Spleen (tissue), 11 donors: Measurements from ENCODE around the gene WNK2. TPM values are rescaled to one million over a fixed set of nuclear protein-coding genes. Genes with fewer than 3 reads are reported as not detected.

Experiments
- DNase-seq: peaks from one replicate; pipeline ENCODE4 v3.0.0-alpha.2; 2020
- H3K27ac ChIP-seq, 8 donors: fragments of 200-600 bp; sonication (generic) in 7 of 8; 1 replicate in 4 of 8; 2 replicates in 4 of 8; pipeline versions ENCODE4 v1.5.0 to v1.8.0; 2016 to 2021; ENCODE audit warnings: inconsistent platforms in 4 of 8, mild to moderate bottlenecking in 4 of 8, moderate library complexity in 1 of 8
- H3K27me3 ChIP-seq, 7 donors: fragments of 200-600 bp; sonication (generic) in 6 of 7; replicated peaks in 1 of 7; 1 replicate in 4 of 7; 2 replicates in 3 of 7; pipeline versions ENCODE4 v1.5.0 to v1.8.0; 2016 to 2021; ENCODE audit warnings: inconsistent platforms in 3 of 7, mild to moderate bottlenecking in 1 of 7
- H3K36me3 ChIP-seq, 6 donors: fragments of 200-600 bp; sonication (generic) in 5 of 6; 1 replicate in 4 of 6; 2 replicates in 2 of 6; pipeline versions ENCODE4 v1.5.0 to v1.8.0; 2016 to 2021; ENCODE audit warnings: inconsistent platforms in 2 of 6
- H3K4me1 ChIP-seq, 6 donors: fragments of 200-600 bp; sonication (generic) in 5 of 6; 1 replicate in 3 of 6; 2 replicates in 3 of 6; pipeline versions ENCODE4 v1.5.0 to v1.8.0; 2016 to 2021; ENCODE audit warnings: inconsistent platforms in 3 of 6
- H3K4me3 ChIP-seq, 8 donors: fragments of 200-600 bp; sonication (generic) in 7 of 8; 1 replicate in 4 of 8; 2 replicates in 4 of 8; pipeline versions ENCODE4 v1.5.0 to v1.8.0; 2016 to 2021; ENCODE audit warnings: inconsistent platforms in 4 of 8, mild to moderate bottlenecking in 4 of 8, moderate library complexity in 2 of 8
- H3K9me3 ChIP-seq, 8 donors: fragments of 200-600 bp; sonication (generic) in 7 of 8; 1 replicate in 4 of 8; 2 replicates in 4 of 8; pipeline versions ENCODE4 v1.5.0 to v1.8.0; 2016 to 2021; ENCODE audit warnings: inconsistent platforms in 4 of 8
- POLR2A ChIP-seq, 3 donors: fragments of 450-650 bp; IDR thresholded peaks; one replicate each; pipeline ENCODE4 v1.5.1; 2017; ENCODE audit warnings: antibody characterized with exemption in 3 of 3, mild to moderate bottlenecking in 1 of 3
- POLR2AphosphoS5 ChIP-seq, 3 donors: sonication (generic); formaldehyde crosslinking; IDR thresholded peaks; one replicate each; pipeline ENCODE4 v1.5.1; 2017; ENCODE audit warnings: antibody characterized with exemption in 3 of 3
- WGBS, 5 donors: extraction: QIAGEN DNeasy Blood & Tissue Kit in 3 of 5; methylation state at CpG; one replicate each; pipeline versions ENCODE4 v1.1.5 to v1.1.7; 2013 to 2018; 5-methylcytosine and 5-hydroxymethylcytosine counted together
- intact Hi-C: fragments of 100-400 bp; cut with DNase I; formaldehyde crosslinking; loops from one replicate; pipeline ENCODE4 v1.15.0; 2023; ENCODE audit warnings: low total_unique reads
- polyA plus RNA-seq, 3 donors: library from polyadenylated mRNA; stranded (reverse); fragments of 200-250 nt; gene quantifications; one replicate each; pipeline ENCODE4 v1.2.1, GENCODE V29; 2013
- total RNA-seq, 7 donors: library from RNA; depleted of rRNA in 3 of 7; stranded (reverse); fragments of >200 nt in 3 of 7; fragmentation: NEBNext Ultra II Directional in 4 of 7; extraction: Animal tissue kit (Norgen Biotek cat#: 25700) in 4 of 7; gene quantifications; one replicate each; pipeline versions ENCODE4 v1.1.0 to v1.2.1, GENCODE V29; 2016 to 2021
- TF ChIP-seq, protein P1 (sequence below), 11 experiments: fragments of 200-600 bp in 7 of 11; fragments of 450-650 bp in 4 of 11; sonication (generic) in 4 of 11; IDR thresholded peaks in 8 of 11; conservative IDR thresholded peaks in 3 of 11; 1 replicate in 7 of 11; 2 replicates in 4 of 11; pipeline versions ENCODE4 v1.4.0 to v1.8.0; 2016 to 2021; ENCODE audit warnings: antibody characterized with exemption in 11 of 11, inconsistent platforms in 4 of 11, mild to moderate bottlenecking in 1 of 11
- donor health status: healthy with polysubstance abuse.
- donor health status: DM: no; HTN: no; CAD: no; lungs with moderate emphysema.
- donor health status: DM: no; HTN: no; CAD: no.
- donor health status: Bipolar disorder and iron deficiency.
- donor health status: healthy.
- donor health status: DM: no; HTN: no; CAD: no.
- donor health status: DM: yes; HTN: yes; CAD: no.

WNK2 gene
- total and polyA plus RNA-seq, 10 donors: 1.8 to 20.0 (median 7.3) TPM

DNA sequence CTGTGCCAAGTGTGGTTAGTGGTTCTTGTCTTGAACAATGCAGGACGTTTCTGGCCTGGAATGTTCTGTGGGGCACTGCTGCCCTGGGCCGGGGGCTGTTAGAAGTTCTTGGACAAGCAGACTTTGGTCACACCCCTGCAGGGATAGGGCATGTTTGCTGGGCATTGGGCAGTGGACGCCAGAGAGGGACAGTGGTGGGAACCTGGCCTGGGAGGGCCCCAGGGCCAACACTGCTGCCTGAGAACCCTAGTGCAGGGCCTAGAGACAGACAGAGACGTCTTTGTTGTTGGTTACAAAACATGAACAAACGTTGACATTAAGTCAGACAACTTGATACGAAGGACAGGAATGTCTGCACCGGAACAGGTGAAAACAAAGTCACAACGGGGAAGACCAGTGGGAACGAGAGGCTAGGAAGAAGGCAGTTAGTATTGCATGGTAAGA, 57.0 kb downstream of the WNK2 start:
- no peak for DNase-seq
- H3K36me3 ChIP-seq: peaks cover 0 to 8% (median 0%) of the 10 kb centered on the region in 6 donors
- peaks cover 0 to 6% (median 0%) of the 10 kb centered on the region in 8 donors for H3K9me3 ChIP-seq
- H3K4me3 ChIP-seq: no peak overlapping the region
- no peak overlapping the region for H3K27ac ChIP-seq
- TF ChIP-seq, protein P1, sequence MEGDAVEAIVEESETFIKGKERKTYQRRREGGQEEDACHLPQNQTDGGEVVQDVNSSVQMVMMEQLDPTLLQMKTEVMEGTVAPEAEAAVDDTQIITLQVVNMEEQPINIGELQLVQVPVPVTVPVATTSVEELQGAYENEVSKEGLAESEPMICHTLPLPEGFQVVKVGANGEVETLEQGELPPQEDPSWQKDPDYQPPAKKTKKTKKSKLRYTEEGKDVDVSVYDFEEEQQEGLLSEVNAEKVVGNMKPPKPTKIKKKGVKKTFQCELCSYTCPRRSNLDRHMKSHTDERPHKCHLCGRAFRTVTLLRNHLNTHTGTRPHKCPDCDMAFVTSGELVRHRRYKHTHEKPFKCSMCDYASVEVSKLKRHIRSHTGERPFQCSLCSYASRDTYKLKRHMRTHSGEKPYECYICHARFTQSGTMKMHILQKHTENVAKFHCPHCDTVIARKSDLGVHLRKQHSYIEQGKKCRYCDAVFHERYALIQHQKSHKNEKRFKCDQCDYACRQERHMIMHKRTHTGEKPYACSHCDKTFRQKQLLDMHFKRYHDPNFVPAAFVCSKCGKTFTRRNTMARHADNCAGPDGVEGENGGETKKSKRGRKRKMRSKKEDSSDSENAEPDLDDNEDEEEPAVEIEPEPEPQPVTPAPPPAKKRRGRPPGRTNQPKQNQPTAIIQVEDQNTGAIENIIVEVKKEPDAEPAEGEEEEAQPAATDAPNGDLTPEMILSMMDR (IDR thresholded peaks at IDR 0.05 in 8 of 11, conservative IDR thresholded peaks at IDR 0.05 in 3 of 11): no peak
- peaks cover 0 to 14% (median 0%) of the 10 kb centered on the region in 6 donors for H3K4me1 ChIP-seq
- 77 to 85% (median 83%) methylated on average over 9 of the region's 9 CpGs for WGBS, 5 donors
- no peaks in the 10 kb centered on the region for H3K27me3 ChIP-seq
- intact Hi-C loops: no loop called here

DNA sequence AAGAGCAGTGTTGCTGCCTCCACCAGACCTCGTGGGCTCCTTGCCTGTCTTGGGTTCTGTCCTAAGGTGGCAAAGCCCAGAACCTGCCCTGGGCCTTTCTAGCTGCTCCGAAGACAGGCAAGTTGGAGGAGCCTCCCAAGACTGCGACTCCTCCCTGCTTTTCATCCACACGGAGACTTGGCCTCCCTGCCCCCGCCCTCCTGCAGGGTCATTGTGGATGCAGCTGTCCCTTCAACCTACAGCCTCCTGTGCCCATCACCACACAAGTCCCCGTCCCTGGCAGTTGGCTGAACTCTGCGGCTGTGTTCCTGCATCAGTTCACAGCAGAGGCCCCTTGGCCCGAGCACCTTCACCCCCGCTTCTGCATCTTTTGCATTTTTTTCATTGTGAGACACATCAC, 59.2 kb downstream of the WNK2 start:
- WGBS, 5 donors: 83 to 93% (median 91%) methylated on average over 7 to 9 of the region's 9 CpGs
- intact Hi-C loops: no loop called here
- DNase-seq: no peak
- Histone ChIP-seq H3K4me1 (peaks cover 0 to 9% (median 0%) of the 10 kb centered on the region in 6 donors), H3K27me3 (no peaks in the 10 kb centered on the region), H3K9me3 (no peaks in the 10 kb centered on the region), H3K4me3 (no peak overlapping the region), H3K27ac (no peak overlapping the region), H3K36me3 (peaks cover 0 to 13% (median 0%) of the 10 kb centered on the region in 6 donors)
- TF ChIP-seq, protein P1 (IDR thresholded peaks at IDR 0.05 in 8 of 11, conservative IDR thresholded peaks at IDR 0.05 in 3 of 11): no peak
- TF ChIP-seq POLR2A (IDR thresholded peaks at IDR 0.05): no peak
- TF ChIP-seq POLR2AphosphoS5 (IDR thresholded peaks at IDR 0.05): no peak

DNA sequence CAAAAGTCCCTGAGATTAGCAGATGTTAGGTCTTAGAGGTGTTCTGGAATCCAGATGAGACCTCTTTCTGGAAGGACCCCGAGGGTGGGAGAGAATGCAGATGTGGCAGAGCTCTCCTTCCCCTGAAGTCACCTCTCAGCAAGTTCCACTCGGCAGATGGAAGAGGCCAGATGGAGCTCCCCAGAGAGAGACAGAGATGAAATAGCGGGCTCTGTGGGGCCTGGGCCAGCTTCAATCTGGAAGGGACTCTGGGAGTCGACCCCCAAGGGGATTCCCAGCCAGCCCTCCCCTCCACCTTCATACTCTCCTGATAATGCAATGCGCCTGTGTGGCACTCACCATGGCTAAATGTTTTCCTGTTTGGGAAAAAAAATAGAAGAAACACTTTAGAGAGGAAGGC, 60.2 kb downstream of the WNK2 start:
- H3K27me3 ChIP-seq: no peaks in the 10 kb centered on the region
- H3K36me3 ChIP-seq: peaks cover 0 to 13% (median 0%) of the 10 kb centered on the region in 6 donors
- H3K27ac ChIP-seq: no peak overlapping the region
- no peak overlapping the region for H3K4me3 ChIP-seq
- WGBS, 5 donors: 60 to 79% (median 71%) methylated on average over 5 of the region's 5 CpGs
- no peak for DNase-seq
- H3K4me1 ChIP-seq: peaks cover 0 to 9% (median 0%) of the 10 kb centered on the region in 6 donors
- intact Hi-C loops: no loop called here
- H3K9me3 ChIP-seq: no peaks in the 10 kb centered on the region
- no peak for TF ChIP-seq POLR2A (IDR thresholded peaks at IDR 0.05)
- TF ChIP-seq, protein P1 (IDR thresholded peaks at IDR 0.05 in 8 of 11, conservative IDR thresholded peaks at IDR 0.05 in 3 of 11): no peak
- TF ChIP-seq POLR2AphosphoS5 (IDR thresholded peaks at IDR 0.05): no peak

DNA sequence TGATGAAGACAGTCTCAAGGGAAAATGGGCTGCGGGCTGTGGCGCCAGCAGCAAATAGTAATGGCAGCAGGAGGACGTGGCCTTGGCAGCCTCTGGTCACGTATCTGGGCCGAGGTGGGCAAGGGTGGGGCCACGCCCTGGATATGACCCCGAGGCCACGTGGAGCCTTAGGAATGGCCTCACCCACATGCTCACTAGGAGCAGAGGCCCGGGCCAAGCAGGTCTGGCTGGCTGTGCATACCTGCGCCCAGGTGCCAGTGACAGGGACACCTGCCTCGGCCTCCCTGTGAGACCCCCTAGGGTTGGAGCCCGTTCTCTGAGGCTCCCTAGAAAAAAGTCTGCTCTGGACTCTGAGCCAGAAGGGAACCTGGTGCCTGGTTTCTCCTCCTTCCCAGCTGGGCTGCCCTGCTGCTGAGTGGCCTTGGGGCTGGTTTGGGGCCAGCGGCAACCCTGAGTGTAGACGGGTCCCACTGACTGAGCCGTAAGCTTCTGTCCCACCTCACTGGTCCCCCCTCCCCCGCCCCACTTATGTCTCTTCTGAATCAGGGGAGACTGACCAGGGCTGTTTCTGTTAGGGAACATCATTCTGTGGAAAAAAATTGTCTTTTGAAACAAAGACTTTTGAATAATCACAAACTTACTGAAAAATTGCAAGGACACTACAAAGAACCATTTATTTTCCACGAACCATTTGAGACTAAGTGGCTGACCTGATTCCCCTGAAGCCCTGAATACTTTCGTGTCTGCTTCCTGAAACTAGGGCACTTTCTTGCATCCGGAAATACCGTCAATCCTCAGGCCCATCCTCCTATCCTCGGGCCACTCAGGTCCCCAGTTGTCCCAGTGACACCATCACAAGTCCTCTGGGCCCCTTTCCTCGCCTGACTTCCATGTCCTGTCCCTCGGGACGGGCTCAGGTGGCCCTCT, 60.8 kb downstream of the WNK2 start:
- DNase-seq: no peak
- 67 to 79% (median 74%) methylated on average over 21 to 24 of the region's 24 CpGs for WGBS, 5 donors
- no peak overlapping the region for H3K4me3 ChIP-seq
- no peaks in the 10 kb centered on the region for H3K27me3 ChIP-seq
- peaks cover 0 to 10% (median 0%) of the 10 kb centered on the region in 6 donors for H3K36me3 ChIP-seq
- TF ChIP-seq POLR2AphosphoS5 (IDR thresholded peaks at IDR 0.05): no peak
- TF ChIP-seq, protein P1 (IDR thresholded peaks at IDR 0.05 in 8 of 11, conservative IDR thresholded peaks at IDR 0.05 in 3 of 11): no peak
- no peak for TF ChIP-seq POLR2A (IDR thresholded peaks at IDR 0.05)
- peak overlapping the region in 1 of 8 donors; percentile 5 for H3K27ac ChIP-seq
- intact Hi-C loops: no loop called here
- no peaks in the 10 kb centered on the region for H3K9me3 ChIP-seq
- peaks cover 0 to 9% (median 0%) of the 10 kb centered on the region in 6 donors for H3K4me1 ChIP-seq
